ENCODE data around the gene C6orf136.

Gene C6orf136

GRCh38 chr6:30600451-30600961, 46.4 kb upstream of the C6orf136 start:
- Mint-ChIP-seq H3K4me3 (no peak overlapping the region), H3K27ac (peak overlapping the region; percentile 64), H3K9me3 (no peaks in the 10 kb centered on the region), H3K27me3 (ENCODE audit: low read depth, poor library complexity) (peaks cover 3% of the 10 kb centered on the region), H3K4me1 (peaks cover 5% of the 10 kb centered on the region), H3K36me3 (ENCODE audit: low read depth) (peaks cover 58% of the 10 kb centered on the region)
- TF ChIP-seq CTCF (IDR thresholded peaks at IDR 0.05) = no peak
- no peak for DNase-seq

GRCh38 chr6:30601436-30601814, 45.5 kb upstream of the C6orf136 start:
- H3K4me3 Mint-ChIP-seq = no peak overlapping the region
- H3K36me3 Mint-ChIP-seq (ENCODE audit: low read depth) = peaks cover 65% of the 10 kb centered on the region
- no peak for TF ChIP-seq CTCF (IDR thresholded peaks at IDR 0.05)
- peak overlapping the region; percentile 80 for H3K27ac Mint-ChIP-seq
- no peaks in the 10 kb centered on the region for H3K27me3 Mint-ChIP-seq (ENCODE audit: low read depth, poor library complexity)
- peaks cover 5% of the 10 kb centered on the region for H3K4me1 Mint-ChIP-seq
- H3K9me3 Mint-ChIP-seq = no peaks in the 10 kb centered on the region
- no peak for DNase-seq

- TF ChIP-seq CTCF (IDR thresholded peaks at IDR 0.05) = no peak
- peaks cover 5% of the 10 kb centered on the region for H3K4me1 Mint-ChIP-seq
- H3K36me3 Mint-ChIP-seq (ENCODE audit: low read depth) = peaks cover 68% of the 10 kb centered on the region
- H3K27me3 Mint-ChIP-seq (ENCODE audit: low read depth, poor library complexity) = no peaks in the 10 kb centered on the region
- DNase-seq = no peak
- H3K27ac Mint-ChIP-seq = peak overlapping the region; percentile 80
- no peak overlapping the region for H3K4me3 Mint-ChIP-seq
- no peaks in the 10 kb centered on the region for H3K9me3 Mint-ChIP-seq
Measured at GRCh38 chr6:30601815-30602641, 44.9 kb upstream of the C6orf136 start.

- no peak overlapping the region for H3K27ac Mint-ChIP-seq
- H3K9me3 Mint-ChIP-seq = no peaks in the 10 kb centered on the region
- peaks cover 5% of the 10 kb centered on the region for H3K4me1 Mint-ChIP-seq
- DNase-seq = no peak
- TF ChIP-seq CTCF (IDR thresholded peaks at IDR 0.05) = no peak
- no peak overlapping the region for H3K4me3 Mint-ChIP-seq
- no peaks in the 10 kb centered on the region for H3K27me3 Mint-ChIP-seq (ENCODE audit: low read depth, poor library complexity)
- H3K36me3 Mint-ChIP-seq (ENCODE audit: low read depth) = peaks cover 82% of the 10 kb centered on the region
Measured at GRCh38 chr6:30603961-30604360, 43.0 kb upstream of the C6orf136 start.

- DNase-seq = no peak
- Mint-ChIP-seq H3K4me1 (peaks cover 64% of the 10 kb centered on the region), H3K4me3 (no peak overlapping the region), H3K36me3 (ENCODE audit: low read depth) (peaks cover 64% of the 10 kb centered on the region), H3K27ac (peak overlapping the region; percentile 43), H3K27me3 (ENCODE audit: low read depth, poor library complexity) (peaks cover under 1% of the 10 kb centered on the region), H3K9me3 (no peaks in the 10 kb centered on the region)
- TF ChIP-seq CTCF (IDR thresholded peaks at IDR 0.05) = no peak
Measured at GRCh38 chr6:30610065-30610464, 36.9 kb upstream of the C6orf136 start.
